OCI-LY1 (cell line): ENCODE measurements around the gene ATOSA.

ENCODE experiments used
- H2AFZ ChIP-seq: fragments of 200-600 bp; sonication (generic), shearing (Covaris generic); 2 replicates; pipeline ENCODE4 v1.6.0; 2014; ENCODE audit warnings: antibody characterized with exemption, mild to moderate bottlenecking, low read length
- H3F3A ChIP-seq: fragments of 200-600 bp; sonication (generic), shearing (Covaris generic); 2 replicates; pipeline ENCODE4 v1.6.0; 2014; ENCODE audit warnings: mild to moderate bottlenecking, antibody characterized with exemption, low read length, moderate library complexity; ENCODE audit not compliant: insufficient read depth
- H3K27ac ChIP-seq: fragments of 200-600 bp; sonication (generic); 2 replicates; pipeline ENCODE4 v1.5.1; 2014; ENCODE audit warnings: low read length, mixed run types, mild to moderate bottlenecking, low read depth; ENCODE audit not compliant: poor library complexity, severe bottlenecking
- H3K27me3 ChIP-seq: fragments of 200-600 bp; sonication (generic); 2 replicates; pipeline ENCODE4 v1.6.0; 2014; ENCODE audit warnings: antibody characterized with exemption, mild to moderate bottlenecking, low read length, moderate library complexity; ENCODE audit not compliant: insufficient read depth
- H3K36me3 ChIP-seq: fragments of 200-600 bp; sonication (generic); 2 replicates; pipeline ENCODE4 v1.6.1; 2014; ENCODE audit warnings: mild to moderate bottlenecking, antibody characterized with exemption, low read length, moderate library complexity, mixed read lengths; ENCODE audit not compliant: insufficient read depth
- H3K4me1 ChIP-seq: fragments of 200-600 bp; sonication (generic); 2 replicates; pipeline ENCODE4 v1.5.1; 2014; ENCODE audit warnings: mild to moderate bottlenecking, low read length, moderate library complexity; ENCODE audit not compliant: insufficient read depth, severe bottlenecking
- H3K4me2 ChIP-seq: fragments of 200-600 bp; sonication (generic), shearing (Covaris generic); 2 replicates; pipeline ENCODE4 v1.6.1; 2014; ENCODE audit warnings: low read length
- H3K4me3 ChIP-seq: fragments of 200-600 bp; sonication (generic); 2 replicates; pipeline ENCODE4 v1.5.1; 2014; ENCODE audit warnings: low read length, low read depth, mild to moderate bottlenecking, mixed read lengths; ENCODE audit not compliant: poor library complexity, severe bottlenecking
- H3K79me2 ChIP-seq: fragments of 200-600 bp; shearing (Covaris generic); 2 replicates; pipeline ENCODE4 v1.6.1; 2016; ENCODE audit warnings: mixed run types, low read length, mixed read lengths; ENCODE audit not compliant: insufficient read depth
- H3K9ac ChIP-seq: fragments of 200-600 bp; sonication (generic), shearing (Covaris generic); 2 replicates; pipeline ENCODE4 v1.6.1; 2014; ENCODE audit warnings: mild to moderate bottlenecking, low read length, mixed read lengths
- H3K9me2 ChIP-seq: fragments of 200-600 bp; sonication (generic), shearing (Covaris generic); 2 replicates; pipeline ENCODE4 v1.6.1; 2014; ENCODE audit warnings: low read depth, mild to moderate bottlenecking, low read length, mixed read lengths
- H3K9me3 ChIP-seq: fragments of 200-600 bp; shearing (Covaris generic); 2 replicates; pipeline ENCODE4 v1.6.1; 2014; ENCODE audit warnings: low read length, mixed read lengths
- H4K20me1 ChIP-seq: fragments of 200-600 bp; sonication (generic), shearing (Covaris generic); 2 replicates; pipeline ENCODE4 v1.6.0; 2016; ENCODE audit warnings: mild to moderate bottlenecking, low read length; ENCODE audit not compliant: insufficient read depth
- CTCF ChIP-seq: fragments of 200-600 bp; sonication (generic), shearing (Covaris generic); IDR thresholded peaks from 2 replicates; pipeline ENCODE4 v1.5.1; 2017; ENCODE audit warnings: mild to moderate bottlenecking, antibody characterized with exemption, low read length, moderate library complexity, mixed read lengths
- EZH2 ChIP-seq: fragments of 200-600 bp; sonication (generic), shearing (Covaris generic); IDR thresholded peaks from 2 replicates; pipeline ENCODE4 v1.8.0; 2017; ENCODE audit warnings: borderline replicate concordance, mixed run types, mild to moderate bottlenecking, antibody characterized with exemption, low read length, moderate library complexity, mixed read lengths

Gene ATOSA

GRCh38 chr15:52652984-52653383, 26.2 kb downstream of the ATOSA start:
- H3K4me3 ChIP-seq, result no peak overlapping the region
- TF ChIP-seq CTCF (no peak), EZH2 (no peak)
- peaks cover 44% of the 10 kb centered on the region for H3K79me2 ChIP-seq
- no peak overlapping the region for H3K4me2 ChIP-seq
- H4K20me1 ChIP-seq, result no peaks in the 10 kb centered on the region
- peaks cover 25% of the 10 kb centered on the region for H3K4me1 ChIP-seq
- no peaks in the 10 kb centered on the region for H3K9me3 ChIP-seq
- no peak overlapping the region for H2AFZ ChIP-seq
- H3K36me3 ChIP-seq, result peaks cover 87% of the 10 kb centered on the region
- H3K9me2 ChIP-seq, result no peaks in the 10 kb centered on the region
- H3K9ac ChIP-seq, result no peak overlapping the region
- H3F3A ChIP-seq, result no peaks in the 10 kb centered on the region
- H3K27ac ChIP-seq, result no peak overlapping the region
- H3K27me3 ChIP-seq, result no peaks in the 10 kb centered on the region

- Histone ChIP-seq H3K27me3 (no peaks in the 10 kb centered on the region), H3K4me2 (no peak overlapping the region), H3K9me2 (no peaks in the 10 kb centered on the region), H3K79me2 (peaks cover 37% of the 10 kb centered on the region), H3K27ac (peak overlapping the region; percentile 49), H3K36me3 (peaks cover 87% of the 10 kb centered on the region), H3K9me3 (no peaks in the 10 kb centered on the region), H3K4me3 (no peak overlapping the region), H3K9ac (no peak overlapping the region), H3F3A (no peaks in the 10 kb centered on the region), H3K4me1 (peaks cover 31% of the 10 kb centered on the region), H2AFZ (no peak overlapping the region), H4K20me1 (no peaks in the 10 kb centered on the region)
- TF ChIP-seq CTCF (no peak), EZH2 (no peak)
These were observed 26.9 kb downstream of the ATOSA start for GRCh38 chr15:52652286-52652685.

- TF ChIP-seq CTCF, result no peak
- no peak for TF ChIP-seq EZH2
- Histone ChIP-seq H3F3A (no peaks in the 10 kb centered on the region), H3K4me1 (peaks cover 34% of the 10 kb centered on the region), H3K9me3 (no peaks in the 10 kb centered on the region), H3K9ac (no peak overlapping the region), H3K27ac (peak overlapping the region; percentile 49), H3K4me3 (no peak overlapping the region), H2AFZ (no peak overlapping the region), H3K9me2 (no peaks in the 10 kb centered on the region), H3K27me3 (no peaks in the 10 kb centered on the region), H3K36me3 (peaks cover 87% of the 10 kb centered on the region), H4K20me1 (no peaks in the 10 kb centered on the region), H3K4me2 (no peak overlapping the region), H3K79me2 (peaks cover 33% of the 10 kb centered on the region)
These were observed 27.3 kb downstream of the ATOSA start for GRCh38 chr15:52651868-52652267.
